WERI-Rb-1 (cell line): ENCODE measurements around the gene IMP4.

Experiments used
- DNase-seq: peaks from one replicate; pipeline ENCODE4 v3.0.0-alpha.2; 2020
- H3K27ac ChIP-seq: fragments of 250-450 bp; sonication (Bioruptor Pico); 2 replicates; pipeline ENCODE4 v1.5.1; 2020; ENCODE audit warnings: mild to moderate bottlenecking, moderate library complexity
- H3K27me3 ChIP-seq: fragments of 250-450 bp; sonication (Bioruptor Pico); 2 replicates; pipeline ENCODE4 v1.5.1; 2021; ENCODE audit warnings: mild to moderate bottlenecking, low read depth, moderate library complexity; ENCODE audit not compliant: insufficient read depth, severe bottlenecking
- H3K36me3 ChIP-seq: fragments of 250-450 bp; sonication (Bioruptor Pico); 2 replicates; pipeline ENCODE4 v1.5.1; 2020; ENCODE audit warnings: mild to moderate bottlenecking, moderate library complexity
- H3K4me3 ChIP-seq: 2 replicates; pipeline ENCODE4 v1.5.1; 2011; ENCODE audit warnings: low read depth, mild to moderate bottlenecking, control low read depth, low read length
- H3K9me3 ChIP-seq: fragments of 250-450 bp; sonication (Bioruptor Pico); 2 replicates; pipeline ENCODE4 v1.5.1; 2021; ENCODE audit warnings: mild to moderate bottlenecking, moderate library complexity; ENCODE audit not compliant: severe bottlenecking
- CTCF ChIP-seq: IDR thresholded peaks from 2 replicates; pipeline ENCODE4 v1.5.1; 2011; ENCODE audit warnings: low read depth, mild to moderate bottlenecking, control low read depth, inconsistent platforms, low read length

The IMP4 gene

GRCh38 chr2:130390460-130391057 lies 47.9 kb downstream of the IMP4 start:
- no peak for TF ChIP-seq CTCF
- no peak for DNase-seq
- no peak overlapping the region; the same call in 1 of the 2 replicates for H3K27ac ChIP-seq

GRCh38 chr2:130391058-130391871 lies 48.6 kb downstream of the IMP4 start:
- peak; percentile 85 for DNase-seq
- peak overlapping the region; percentile 83 for H3K27ac ChIP-seq
- no peak for TF ChIP-seq CTCF
- no peaks in the 10 kb centered on the region for H3K36me3 ChIP-seq
- no peaks in the 10 kb centered on the region for H3K27me3 ChIP-seq
- peak overlapping the region; percentile 79 for H3K4me3 ChIP-seq
- H3K9me3 ChIP-seq, result no peaks in the 10 kb centered on the region

More at GRCh38 chr2:130390460-130391057, 47.9 kb downstream of the IMP4 start:
- Histone ChIP-seq H3K36me3 (no peaks in the 10 kb centered on the region), H3K27me3 (no peaks in the 10 kb centered on the region), H3K9me3 (no peaks in the 10 kb centered on the region), H3K4me3 (peak overlapping the region; percentile 79)

- peak; percentile 56 for DNase-seq
- Histone ChIP-seq H3K36me3 (no peaks in the 10 kb centered on the region), H3K4me3 (peak overlapping the region; percentile 79), H3K27ac (peak overlapping the region; percentile 83), H3K9me3 (no peaks in the 10 kb centered on the region), H3K27me3 (no peaks in the 10 kb centered on the region)
- TF ChIP-seq CTCF, result no peak
These were observed 49.4 kb downstream of the IMP4 start for GRCh38 chr2:130391872-130392670.

GRCh38 chr2:130393318-130393910 lies 50.7 kb downstream of the IMP4 start:
- no peak for TF ChIP-seq CTCF
- Histone ChIP-seq H3K27ac (no peak overlapping the region), H3K27me3 (no peaks in the 10 kb centered on the region), H3K36me3 (no peaks in the 10 kb centered on the region), H3K9me3 (no peaks in the 10 kb centered on the region), H3K4me3 (no peak overlapping the region)
- no peak for DNase-seq
